ENCODE results near the gene GARRE1.
"Not testable (repeated sequence)": the region's sequence is repeated elsewhere in the genome, so short reads cannot be mapped to it uniquely, and the experiment has no call there.

The GARRE1 gene

DNA sequence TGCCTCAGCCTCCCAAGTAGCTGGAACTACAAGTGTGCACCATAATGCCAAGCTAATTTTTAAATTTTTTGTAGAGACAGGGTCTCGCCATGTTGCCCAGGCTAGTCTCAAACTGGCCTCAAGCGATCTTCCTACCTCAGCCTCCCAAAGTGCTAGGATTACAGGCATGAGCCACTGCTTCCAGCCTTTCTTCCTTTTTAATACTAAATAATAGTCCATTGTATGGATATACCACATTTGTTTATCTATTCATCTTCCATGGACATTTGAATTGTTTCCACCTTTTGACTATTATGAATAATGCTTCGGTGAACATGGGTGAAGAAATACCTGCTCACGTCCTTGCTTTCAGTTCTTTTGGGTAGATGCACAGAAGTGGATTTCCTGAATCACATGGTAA lies 24.4 kb downstream of the GARRE1 start:
- intact Hi-C loops (cut with DNase I): no loop called here
- DNase-seq: no peak

DNA sequence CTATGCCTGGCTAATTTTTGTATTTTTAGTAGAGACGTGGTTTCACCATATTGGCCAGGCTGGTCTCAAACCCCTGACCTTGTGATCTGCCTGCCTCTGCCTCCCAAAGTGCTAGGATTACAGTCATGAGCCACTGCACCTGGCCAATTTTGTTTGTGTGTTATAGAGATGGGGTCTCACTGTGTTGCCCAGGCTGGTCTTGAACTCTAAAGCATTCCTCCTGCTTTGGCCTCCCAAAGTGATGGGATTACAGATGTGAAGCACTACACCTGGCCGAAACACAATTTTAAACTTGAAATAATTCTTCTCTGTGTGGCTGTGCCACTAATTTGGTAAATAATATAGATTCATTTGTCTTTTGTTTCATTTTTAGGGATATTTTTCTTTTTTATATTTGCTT lies 27.1 kb downstream of the GARRE1 start:
- DNase-seq; intact Hi-C loops (cut with DNase I): not testable (repeated sequence)

DNA sequence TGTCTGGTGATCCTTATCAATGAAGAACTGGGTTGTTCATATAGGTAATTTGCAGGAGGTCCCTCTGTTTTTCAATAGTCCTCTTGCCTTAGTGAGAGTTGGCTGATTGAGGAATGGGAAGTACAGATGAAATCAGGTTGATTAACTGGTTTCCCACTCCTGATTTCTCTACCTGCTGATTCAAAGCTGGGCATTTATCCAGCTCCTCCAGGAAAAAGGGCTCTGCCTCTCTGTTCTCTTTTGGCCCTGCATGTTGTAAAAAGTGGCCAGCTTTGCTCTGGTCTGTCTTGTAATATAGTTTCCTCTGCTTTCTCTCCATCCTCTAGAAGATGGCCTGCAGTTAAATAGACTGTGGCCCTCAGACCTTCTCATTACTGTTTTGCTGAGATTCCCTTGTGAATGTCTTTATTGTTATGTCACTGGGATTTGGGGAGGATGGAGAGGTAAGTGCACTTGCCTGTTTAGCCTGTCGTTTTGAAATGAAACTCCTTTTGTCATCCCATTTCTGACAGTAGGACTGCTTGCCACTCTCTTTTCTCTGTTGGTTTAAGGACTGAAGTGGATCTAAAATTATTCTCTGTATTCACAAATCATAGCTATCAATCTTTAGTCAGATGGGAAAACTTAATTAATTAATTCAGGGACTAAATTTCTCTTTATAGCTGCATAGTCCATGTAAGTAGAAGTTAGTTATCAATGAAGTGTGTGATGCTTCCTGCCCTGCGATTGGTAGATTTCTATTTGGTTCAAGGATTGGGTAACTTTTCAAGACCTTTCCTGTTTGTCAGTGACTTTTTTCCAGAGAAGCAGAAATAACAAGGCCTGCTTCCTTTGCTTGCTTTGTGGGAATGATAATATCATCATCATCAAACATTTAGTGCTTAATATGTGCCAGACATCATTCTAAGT lies 28.5 kb downstream of the GARRE1 start:
- intact Hi-C loops (cut with DNase I): no loop called here
- no peak for DNase-seq

DNA sequence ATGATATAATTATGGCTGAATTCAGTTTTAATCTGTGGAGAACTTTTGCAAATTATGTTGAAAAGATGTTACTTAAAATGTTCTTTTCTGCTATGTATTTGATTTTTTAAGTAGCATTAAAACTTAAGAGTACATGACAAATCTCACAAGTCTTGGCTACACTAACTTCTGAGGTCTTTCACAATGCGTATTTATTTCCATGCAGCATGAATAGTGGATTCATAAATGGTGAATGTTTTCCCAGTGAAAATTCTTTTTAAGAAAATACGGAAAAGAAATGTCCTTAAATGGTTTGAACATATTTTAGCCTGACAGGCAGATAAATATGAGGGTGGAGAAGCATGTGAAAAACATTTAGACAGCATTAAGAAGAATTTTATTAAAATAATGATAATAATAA lies 30.2 kb downstream of the GARRE1 start:
- intact Hi-C loops (cut with DNase I): no loop called here
- no peak for DNase-seq

DNA sequence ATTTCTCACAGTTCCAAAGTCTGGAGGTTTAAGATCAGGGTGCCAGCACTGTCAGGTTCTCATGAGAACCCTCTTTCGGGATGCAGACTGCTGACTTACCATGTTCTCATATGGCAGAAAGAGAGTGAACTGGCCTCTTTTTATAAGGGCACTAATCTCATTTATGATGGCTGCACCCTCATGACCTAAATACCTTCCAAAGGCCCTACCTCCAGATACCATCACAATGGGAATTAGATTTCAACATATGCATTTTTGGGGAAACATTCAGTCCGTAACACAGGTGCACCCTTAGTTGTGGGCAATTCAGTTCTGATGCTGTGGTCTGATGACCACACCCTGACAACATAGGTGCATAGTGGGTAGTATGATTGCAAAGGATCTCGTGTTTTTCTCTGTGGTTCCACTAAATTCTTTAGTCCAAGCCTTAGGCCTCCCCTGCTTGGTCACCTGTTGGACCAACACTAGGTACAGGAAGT lies 33.3 kb downstream of the GARRE1 start:
- no peak for DNase-seq
- intact Hi-C loops (cut with DNase I): no loop called here

DNA sequence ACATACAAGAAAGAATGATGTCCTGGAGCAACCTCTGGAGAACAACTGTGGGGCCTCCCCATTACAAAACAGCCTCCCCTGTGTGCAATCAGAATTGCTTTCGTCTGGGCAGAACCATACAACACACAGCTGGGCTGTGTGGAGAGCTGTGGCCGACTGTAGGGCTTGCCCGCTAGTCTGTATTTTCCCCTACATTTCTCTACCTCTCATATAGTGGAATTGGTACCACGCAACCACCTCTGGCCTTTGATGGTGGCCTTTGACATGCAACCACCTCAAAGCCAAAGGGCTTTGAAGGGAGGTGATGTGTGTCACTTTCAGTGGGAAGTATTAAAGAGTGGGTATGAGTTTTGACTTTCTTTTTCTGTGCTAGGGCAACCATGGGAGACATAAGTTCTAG lies 34.0 kb downstream of the GARRE1 start:
- intact Hi-C loops (cut with DNase I): no loop called here
- DNase-seq: no peak

DNA sequence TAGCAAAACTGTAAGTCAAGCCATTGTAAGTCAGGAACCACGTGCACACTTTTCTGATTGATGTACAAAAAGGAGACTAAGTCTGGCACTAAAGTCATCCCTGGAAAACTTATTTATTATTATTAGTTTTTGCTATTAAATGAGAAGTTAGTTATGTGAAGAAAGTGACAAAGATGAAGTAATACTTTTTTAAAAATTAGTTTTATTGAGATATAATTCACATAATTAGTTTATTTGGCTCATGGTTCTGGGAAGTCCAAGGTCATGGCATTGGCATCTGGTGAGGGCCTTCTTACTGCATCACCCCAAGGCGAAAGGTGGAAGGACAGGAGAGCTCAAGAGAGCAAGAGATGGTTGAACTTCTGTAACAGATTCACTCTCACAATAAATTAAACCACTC lies 36.9 kb downstream of the GARRE1 start:
- DNase-seq: no peak
- intact Hi-C loops (cut with DNase I): no loop called here

DNA sequence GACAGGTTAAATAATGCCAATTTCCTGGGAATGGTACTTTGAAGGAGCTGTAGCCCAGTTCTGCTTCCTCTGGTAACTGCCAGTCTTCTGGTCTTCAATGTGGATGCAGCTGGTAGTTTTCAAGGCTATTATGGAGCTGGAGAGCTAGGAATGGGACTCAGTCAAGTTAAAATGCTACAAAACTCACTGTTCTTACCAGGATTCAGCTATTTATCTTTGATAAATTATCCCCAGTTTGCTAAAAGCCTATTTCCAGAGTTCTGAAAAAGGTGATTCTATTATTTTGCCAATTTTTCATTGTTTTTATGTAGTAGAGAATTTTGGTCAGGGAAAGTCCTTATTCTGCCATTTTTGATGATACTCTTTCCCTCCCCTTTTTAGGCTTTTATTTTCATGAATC lies 40.7 kb downstream of the GARRE1 start:
- intact Hi-C loops (cut with DNase I): no loop called here
- DNase-seq: no peak

DNA sequence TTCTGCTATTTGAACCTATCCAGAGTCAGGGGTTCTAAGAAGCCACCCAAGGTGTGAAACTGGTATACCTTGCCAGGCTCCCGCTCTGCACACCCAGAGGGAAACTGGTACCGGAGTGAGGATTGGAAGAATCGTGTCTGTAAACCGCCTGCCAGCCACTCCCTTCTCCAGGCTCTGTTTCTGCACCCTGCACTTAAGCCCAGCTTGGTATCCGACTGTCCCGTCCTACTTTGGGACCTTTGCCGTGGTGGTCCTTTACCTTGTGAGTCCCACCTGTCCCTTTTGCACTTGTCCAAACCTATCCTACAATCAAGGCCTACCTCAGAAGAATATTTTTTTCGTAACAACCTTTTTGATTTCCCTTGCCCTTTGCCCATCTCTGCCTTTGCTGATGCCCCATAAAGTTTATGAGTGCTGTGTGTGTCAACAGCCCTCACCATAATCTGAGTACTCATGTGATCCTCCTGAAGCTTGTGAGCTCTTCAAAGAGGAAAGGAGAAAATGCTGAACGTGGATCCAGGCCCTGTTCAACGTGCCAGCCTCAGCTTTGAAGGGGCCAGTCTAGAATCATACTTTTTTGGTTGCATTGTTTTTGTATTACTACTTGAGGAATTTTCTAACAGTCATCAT lies 44.7 kb downstream of the GARRE1 start:
- intact Hi-C loops (cut with DNase I): no loop called here
- DNase-seq: no peak

DNA sequence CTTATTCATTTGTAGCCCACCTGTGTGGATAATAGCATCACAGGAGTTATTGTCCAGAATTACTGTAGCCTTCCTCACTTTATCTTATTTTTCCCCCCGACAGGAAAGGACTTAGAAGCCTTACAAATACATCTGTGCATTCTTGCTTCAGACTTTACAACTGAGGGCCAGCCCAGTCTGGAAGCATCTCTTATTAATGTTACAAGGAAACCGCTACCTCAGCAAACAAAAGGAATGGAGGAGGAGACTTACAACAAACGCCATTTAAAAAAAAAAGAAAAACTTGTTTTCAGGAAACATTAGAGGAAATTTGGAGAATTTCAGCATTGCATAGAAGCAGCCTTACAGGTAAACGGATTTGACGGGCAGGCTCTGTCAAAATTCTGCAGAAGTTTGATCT lies 45.2 kb downstream of the GARRE1 start:
- intact Hi-C loops (cut with DNase I): no loop called here
- DNase-seq: no peak

DNA sequence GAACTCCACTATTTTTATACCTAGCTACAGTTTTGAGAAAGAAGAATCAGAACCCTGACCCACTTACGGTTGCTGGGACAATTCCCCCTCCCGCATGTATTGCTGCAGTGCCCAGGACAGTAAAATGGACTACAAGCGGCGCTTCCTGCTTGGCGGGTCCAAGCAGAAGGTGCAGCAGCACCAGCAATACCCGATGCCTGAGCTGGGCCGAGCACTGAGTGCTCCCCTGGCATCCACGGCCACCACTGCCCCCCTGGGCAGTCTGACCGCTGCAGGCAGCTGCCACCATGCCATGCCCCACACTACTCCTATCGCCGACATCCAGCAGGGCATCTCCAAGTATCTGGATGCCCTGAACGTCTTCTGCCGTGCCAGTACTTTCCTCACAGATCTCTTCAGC lies 46.0 kb downstream of the GARRE1 start:
- intact Hi-C loops (cut with DNase I): no loop called here
- DNase-seq: no peak

DNA sequence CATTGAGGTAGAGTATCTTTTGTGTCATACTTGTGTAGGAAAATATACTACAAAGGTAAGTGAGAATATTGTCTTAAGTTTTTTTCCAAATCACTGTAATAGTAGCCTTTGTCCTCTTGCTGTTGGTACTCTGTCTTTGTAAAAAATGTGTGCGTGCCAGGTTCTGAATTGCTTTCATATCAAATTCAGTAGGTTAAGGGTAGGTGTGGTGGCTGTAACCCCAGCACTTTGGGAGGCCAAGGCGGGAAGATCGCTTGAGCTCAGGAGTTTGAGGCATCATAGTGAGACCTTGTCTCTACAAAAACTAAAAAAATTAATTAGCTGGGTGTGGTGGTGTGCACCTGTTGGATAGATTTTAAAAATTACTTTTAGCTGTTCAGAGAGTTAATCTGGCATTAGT lies 46.6 kb downstream of the GARRE1 start:
- intact Hi-C loops (cut with DNase I): no loop called here
- no peak for DNase-seq
